GM23338 (cell line): ENCODE data around the gene ENTPD5. TPM values are rescaled to one million over a fixed set of nuclear protein-coding genes. Genes with fewer than 3 reads are reported as not detected.

Experiments used
- ATAC-seq: fragments of 200-7000 bp; cut with Tn5 transposase; 3 replicates; pipeline ENCODE4 v1.9.1; 2020
- DNase-seq: peaks from one replicate; pipeline ENCODE4 v3.0.0-alpha.2; 2015; ENCODE audit warnings: low spot score
- H2AFZ ChIP-seq: fragments of 200-600 bp; sonication (generic); 2 replicates; pipeline ENCODE4 v1.8.0; 2016; ENCODE audit warnings: antibody characterized with exemption, mild to moderate bottlenecking, moderate library complexity
- H3F3A ChIP-seq: fragments of 200-600 bp; sonication (generic); replicated peaks from 2 replicates; pipeline ENCODE4 v1.8.0; 2017; ENCODE audit warnings: antibody characterized with exemption, mixed run types, low read depth
- H3K27ac ChIP-seq: fragments of 200-600 bp; sonication (generic); 2 replicates; pipeline ENCODE4 v1.6.1; 2016; ENCODE audit warnings: low read depth
- H3K27me3 ChIP-seq: fragments of 200-600 bp; sonication (generic); 2 replicates; pipeline ENCODE4 v1.8.0; 2016; ENCODE audit warnings: mild to moderate bottlenecking, mixed run types, moderate library complexity; ENCODE audit not compliant: insufficient read depth
- H3K36me3 ChIP-seq: fragments of 200-600 bp; sonication (generic); 2 replicates; pipeline ENCODE4 v1.8.0; 2016; ENCODE audit warnings: mild to moderate bottlenecking; ENCODE audit not compliant: insufficient read depth
- H3K4me1 ChIP-seq: fragments of 200-600 bp; sonication (generic); 2 replicates; pipeline ENCODE4 v1.8.0; 2016; ENCODE audit warnings: mild to moderate bottlenecking, moderate library complexity; ENCODE audit not compliant: insufficient read depth
- H3K4me2 ChIP-seq: fragments of 200-600 bp; sonication (generic); 2 replicates; pipeline ENCODE4 v1.7.1; 2017; ENCODE audit warnings: mixed run types
- H3K4me3 ChIP-seq: fragments of 200-600 bp; sonication (generic); 2 replicates; pipeline ENCODE4 v1.6.1; 2016; ENCODE audit warnings: mixed run types
- H3K79me2 ChIP-seq: fragments of 200-600 bp; sonication (generic); replicated peaks from 2 replicates; pipeline ENCODE4 v1.8.0; 2017; ENCODE audit warnings: mild to moderate bottlenecking; ENCODE audit not compliant: insufficient read depth
- H3K9me2 ChIP-seq: fragments of 200-600 bp; sonication (generic); 2 replicates; pipeline ENCODE4 v1.8.0; 2017; ENCODE audit not compliant: insufficient read depth
- H4K20me1 ChIP-seq: fragments of 200-600 bp; sonication (generic); replicated peaks from 2 replicates; pipeline ENCODE4 v1.8.0; 2017; ENCODE audit warnings: mild to moderate bottlenecking; ENCODE audit not compliant: insufficient read depth
- H3K27ac Mint-ChIP-seq: 2 replicates; pipeline ENCODE4 v1.8.0; 2020; ENCODE audit warnings: inconsistent platforms, mild to moderate bottlenecking, moderate library complexity, mixed read lengths
- H3K27me3 Mint-ChIP-seq: 3 replicates; pipeline ENCODE4 v1.8.0; 2022; ENCODE audit warnings: low read depth, mild to moderate bottlenecking, moderate library complexity, mixed read lengths, inconsistent platforms; ENCODE audit not compliant: insufficient read depth, poor library complexity
- H3K36me3 Mint-ChIP-seq: 3 replicates; pipeline ENCODE4 v1.8.0; 2021; ENCODE audit warnings: low read depth, mild to moderate bottlenecking, inconsistent platforms, moderate library complexity, mixed read lengths
- H3K4me1 Mint-ChIP-seq: 3 replicates; pipeline ENCODE4 v1.8.0; 2020; ENCODE audit warnings: mild to moderate bottlenecking, inconsistent platforms, mixed read lengths
- H3K4me3 Mint-ChIP-seq: 3 replicates; pipeline ENCODE4 v1.8.0; 2021; ENCODE audit warnings: moderate library complexity, mild to moderate bottlenecking, inconsistent platforms, mixed read lengths
- H3K9me3 Mint-ChIP-seq: 3 replicates; pipeline ENCODE4 v1.8.0; 2020; ENCODE audit warnings: moderate library complexity, mild to moderate bottlenecking, inconsistent platforms, mixed read lengths
- CREB1 ChIP-seq: fragments of 250-450 bp; sonication (Bioruptor Pico); IDR thresholded peaks from 2 replicates; pipeline ENCODE4 v1.5.0; 2020; ENCODE audit warnings: low read depth, mild to moderate bottlenecking, moderate library complexity
- CTCF ChIP-seq, 2 experiments: fragments of 200-600 bp in 1 of 2; sonication (generic) in 1 of 2; conservative IDR thresholded peaks; 2 replicates each; pipeline versions ENCODE4 v1.5.1 to v1.6.1; 2016 to 2017; ENCODE audit warnings: antibody characterized with exemption in 2 of 2, low read depth in 2 of 2, mild to moderate bottlenecking in 2 of 2, moderate library complexity in 1 of 2
- ETS1 ChIP-seq: IDR thresholded peaks from 2 replicates; pipeline ENCODE4 v1.6.1; 2016; ENCODE audit warnings: antibody characterized with exemption
- EZH2phosphoT487 ChIP-seq: fragments of 200-600 bp; sonication (generic); IDR thresholded peaks from one replicate; pipeline ENCODE4 v1.8.1; 2018; ENCODE audit warnings: antibody characterized with exemption; ENCODE audit not compliant: unreplicated experiment
- JUNB ChIP-seq: IDR thresholded peaks from one replicate; pipeline ENCODE4 v1.6.1; 2016; ENCODE audit warnings: antibody characterized with exemption; ENCODE audit not compliant: unreplicated experiment
- NANOG ChIP-seq: IDR thresholded peaks from 2 replicates; pipeline ENCODE4 v1.6.1; 2016; ENCODE audit warnings: antibody characterized with exemption, borderline replicate concordance
- ZNF114 ChIP-seq: fragments of 250-450 bp; sonication (Bioruptor Pico); IDR thresholded peaks from 2 replicates; pipeline ENCODE4 v1.5.0; 2020; ENCODE audit warnings: mild to moderate bottlenecking, moderate library complexity
- polyA plus RNA-seq: library from polyadenylated mRNA; unstranded; fragments of >200 nt; fragmentation: Nextera tagmentation; extraction: Ambion mirVana; gene quantifications from 2 replicates; pipeline ENCODE4 v1.2.1, GENCODE V29; 2016
- total RNA-seq: library from RNA; depleted of rRNA; stranded (reverse); fragments of >200 nt; shearing (Covaris generic); gene quantifications from 2 replicates; pipeline ENCODE4 v1.2.3, GENCODE V29; 2014

The ENTPD5 gene
- total and polyA plus RNA-seq, 2 experiments from 2014 or later: 4.6 to 5.5 TPM

DNA sequence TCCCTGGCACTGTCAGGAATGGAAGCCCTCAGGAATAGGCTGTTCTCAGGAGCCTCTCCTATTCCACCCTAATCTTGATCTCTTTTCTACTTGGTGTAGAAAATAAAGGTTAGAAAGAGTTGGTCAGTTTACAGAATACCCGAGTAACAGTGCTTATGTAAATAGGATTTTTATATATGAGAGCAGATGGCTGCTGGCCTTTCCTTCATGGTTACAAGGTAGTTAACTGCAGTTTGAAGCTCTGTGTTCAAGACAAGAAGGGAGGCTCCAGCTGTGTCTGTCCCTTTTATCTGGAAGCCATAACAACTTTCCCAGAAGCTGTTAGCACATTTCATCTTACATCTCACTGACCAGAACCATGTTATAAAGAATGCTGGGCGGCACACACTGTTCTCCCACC lies 23.2 kb upstream of the ENTPD5 start:
- Histone ChIP-seq H3K27me3 (no peaks in the 10 kb centered on the region), H2AFZ (no peak overlapping the region; the same call in 1 of the 2 replicates), H3K27ac (no peak overlapping the region), H3K9me2 (no peaks in the 10 kb centered on the region), H3K79me2 (no peaks in the 10 kb centered on the region), H3K4me1 (no peaks in the 10 kb centered on the region), H3K4me2 (no peak overlapping the region), H3K4me3 (no peak overlapping the region), H4K20me1 (no peaks in the 10 kb centered on the region), H3K36me3 (no peaks in the 10 kb centered on the region), H3F3A (no peaks in the 10 kb centered on the region)
- Mint-ChIP-seq H3K4me3 (no peak overlapping the region), H3K27me3 (peaks cover 2% of the 10 kb centered on the region), H3K9me3 (no peaks in the 10 kb centered on the region), H3K27ac (no peak overlapping the region), H3K4me1 (no peaks in the 10 kb centered on the region), H3K36me3 (no peaks in the 10 kb centered on the region)
- DNase-seq (no peak), ATAC-seq (no peak)
- TF ChIP-seq EZH2phosphoT487 (no peak), JUNB (no peak), ETS1 (no peak), CTCF (conservative IDR thresholded peaks at IDR 0.05; ENCODE audit: low read depth in 2 of 2) (no peak), CREB1 (CRISPR knock-in tag) (no peak), NANOG (no peak)

DNA sequence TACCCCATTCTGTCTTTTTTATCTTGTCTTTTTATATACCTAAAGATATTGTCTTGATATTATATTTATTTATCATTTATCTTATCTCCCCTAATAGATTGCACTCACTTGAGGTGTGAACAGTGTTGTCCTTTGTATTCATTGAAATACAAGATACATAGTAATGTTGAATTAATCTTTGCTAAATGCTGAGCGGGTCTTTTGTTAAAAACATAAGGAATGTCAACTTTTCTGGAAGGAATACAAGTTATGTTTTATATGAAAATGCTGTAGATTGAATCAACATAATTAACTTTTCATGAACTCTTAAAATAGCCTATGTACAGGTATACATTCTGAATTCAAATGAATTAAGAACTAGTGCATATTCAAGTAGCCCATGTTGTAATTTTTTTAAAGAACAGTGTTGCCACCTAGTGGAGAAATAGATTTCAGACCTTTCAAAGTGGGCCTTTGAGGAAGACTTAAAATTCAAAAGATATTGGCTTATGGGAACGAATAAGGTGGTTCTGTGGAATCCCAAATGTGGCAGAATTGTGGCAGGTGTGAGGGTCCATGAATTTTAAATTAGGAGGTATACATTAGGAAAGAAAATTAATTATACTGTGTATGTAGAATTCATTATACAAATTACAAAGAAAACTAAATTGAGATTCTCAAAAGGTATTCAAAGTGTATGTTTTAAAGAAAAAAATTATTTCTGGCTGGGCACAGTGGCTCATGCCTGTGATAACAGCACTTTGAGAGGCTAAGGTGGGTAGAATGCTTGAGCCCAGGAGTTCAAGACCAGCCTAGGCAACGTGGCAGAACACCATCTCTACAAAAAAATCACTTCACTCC lies 19.2 kb upstream of the ENTPD5 start:
- Histone ChIP-seq H3K9me2 (no peaks in the 10 kb centered on the region), H3K79me2 (no peaks in the 10 kb centered on the region), H3K27ac (no peak overlapping the region), H2AFZ (no peak overlapping the region), H4K20me1 (no peaks in the 10 kb centered on the region; the same call in 1 of the 2 replicates), H3K36me3 (no peaks in the 10 kb centered on the region), H3K27me3 (no peaks in the 10 kb centered on the region), H3K4me1 (no peaks in the 10 kb centered on the region), H3K4me3 (no peak overlapping the region), H3F3A (no peaks in the 10 kb centered on the region), H3K4me2 (no peak overlapping the region)
- Mint-ChIP-seq H3K36me3 (no peaks in the 10 kb centered on the region), H3K27ac (no peak overlapping the region), H3K9me3 (no peaks in the 10 kb centered on the region), H3K27me3 (no peaks in the 10 kb centered on the region), H3K4me1 (no peaks in the 10 kb centered on the region), H3K4me3 (no peak overlapping the region)
- ATAC-seq: peak; percentile 45; the same call in 2 of the 3 replicates
- TF ChIP-seq CTCF (conservative IDR thresholded peaks at IDR 0.05; ENCODE audit: low read depth in 2 of 2) (peak; percentile 62 to 95), NANOG (no peak), CREB1 (CRISPR knock-in tag) (no peak), ZNF114 (no peak)
- DNase-seq: peak; percentile 73
